ENCODE measurements around the gene HSD17B12.
A peak's percentile ranks its signal among the peaks of the same experiment; 100 is the strongest.

The HSD17B12 gene

GRCh38 chr11:43689167-43689566, 8.6 kb downstream of the HSD17B12 start:
- no peak for DNase-seq

- peak; percentile 30 for DNase-seq
Observed at GRCh38 chr11:43690929-43691725, 10.6 kb downstream of the HSD17B12 start.

GRCh38 chr11:43691806-43692205, 11.3 kb downstream of the HSD17B12 start:
- DNase-seq = no peak

GRCh38 chr11:43693069-43693468, 12.5 kb downstream of the HSD17B12 start:
- DNase-seq = no peak

GRCh38 chr11:43693731-43694130, 13.2 kb downstream of the HSD17B12 start:
- no peak for DNase-seq

- no peak for DNase-seq
Observed at GRCh38 chr11:43694477-43694876, 13.9 kb downstream of the HSD17B12 start.

- no peak for DNase-seq
Observed at GRCh38 chr11:43697679-43698078, 17.1 kb downstream of the HSD17B12 start.

- no peak for DNase-seq
Observed at GRCh38 chr11:43699870-43700269, 19.3 kb downstream of the HSD17B12 start.

- DNase-seq = no peak
Observed at GRCh38 chr11:43706631-43707030, 26.1 kb downstream of the HSD17B12 start.

- no peak for DNase-seq
Observed at GRCh38 chr11:43708776-43709175, 28.2 kb downstream of the HSD17B12 start.

GRCh38 chr11:43709689-43710088, 29.2 kb downstream of the HSD17B12 start:
- DNase-seq = no peak

- no peak for DNase-seq
Observed at GRCh38 chr11:43712676-43713075, 32.1 kb downstream of the HSD17B12 start.

GRCh38 chr11:43718373-43718772, 37.8 kb downstream of the HSD17B12 start:
- no peak for DNase-seq

- DNase-seq = no peak
Observed at GRCh38 chr11:43723617-43724016, 43.1 kb downstream of the HSD17B12 start.

- no peak for DNase-seq
Observed at GRCh38 chr11:43732225-43732624, 51.7 kb downstream of the HSD17B12 start.

- no peak for DNase-seq
Observed at GRCh38 chr11:43734256-43734655, 53.7 kb downstream of the HSD17B12 start.

GRCh38 chr11:43735115-43735514, 54.6 kb downstream of the HSD17B12 start:
- no peak for DNase-seq

- DNase-seq = no peak
Observed at GRCh38 chr11:43735961-43736360, 55.4 kb downstream of the HSD17B12 start.

- no peak for DNase-seq
Observed at GRCh38 chr11:43736502-43737200, 56.1 kb downstream of the HSD17B12 start.

- no peak for DNase-seq
Observed at GRCh38 chr11:43737201-43737590, 56.7 kb downstream of the HSD17B12 start.

GRCh38 chr11:43738600-43739409, 58.3 kb downstream of the HSD17B12 start:
- no peak for DNase-seq

- no peak for DNase-seq
Observed at GRCh38 chr11:43746670-43747069, 66.1 kb downstream of the HSD17B12 start.

GRCh38 chr11:43747130-43747802, 66.7 kb downstream of the HSD17B12 start:
- no peak for DNase-seq
